C4-2B (cell line): Measurements from ENCODE around the gene ASB3.
A peak's percentile ranks its signal among the peaks of the same experiment; 100 is the strongest.

Experiments used
- H3K27ac ChIP-seq: fragments of 450-650 bp; 2 replicates; pipeline ENCODE4 v1.5.1; 2017
- CTCF ChIP-seq: fragments of 450-650 bp; conservative IDR thresholded peaks from 2 replicates; pipeline ENCODE4 v1.5.1; 2017; ENCODE audit warnings: mild to moderate bottlenecking
- ZFX ChIP-seq: fragments of 450-650 bp; IDR thresholded peaks from 2 replicates; pipeline ENCODE4 v1.6.1; 2017

Gene ASB3

GRCh38 chr2:53786352-53786704 is 425 bp downstream of the ASB3 start:
- TF ChIP-seq CTCF = no peak
- no peak for TF ChIP-seq ZFX
- H3K27ac ChIP-seq = peak overlapping the region; percentile 81

GRCh38 chr2:53785366-53785765 is 1.4 kb downstream of the ASB3 start:
- no peak overlapping the region for H3K27ac ChIP-seq
- TF ChIP-seq CTCF (no peak), ZFX (no peak)

DNA sequence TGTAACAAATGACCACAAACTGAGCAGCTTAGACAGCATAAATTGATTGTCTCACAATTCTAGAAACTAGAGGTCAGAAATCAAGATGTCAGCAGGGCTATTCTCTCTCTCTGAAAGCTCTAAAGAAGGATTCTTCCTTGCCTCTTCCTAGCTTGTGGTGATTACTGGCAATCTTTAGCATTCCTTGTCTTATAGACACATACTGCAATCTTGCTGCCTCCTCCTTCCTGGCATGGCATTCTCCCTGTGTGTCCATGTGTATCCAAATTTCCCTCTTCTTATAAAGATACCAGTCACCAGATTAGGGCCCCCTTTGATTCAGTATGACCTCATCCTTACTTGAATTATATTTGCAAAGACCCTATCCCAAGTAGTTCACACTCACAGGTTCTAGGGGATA is 2.3 kb downstream of the ASB3 start:
- TF ChIP-seq ZFX = no peak
- TF ChIP-seq CTCF = no peak
- H3K27ac ChIP-seq = no peak overlapping the region

GRCh38 chr2:53782676-53783075 is 4.1 kb downstream of the ASB3 start:
- no peak overlapping the region for H3K27ac ChIP-seq
- no peak for TF ChIP-seq ZFX
- TF ChIP-seq CTCF = no peak

GRCh38 chr2:53780056-53780455 is 6.7 kb downstream of the ASB3 start:
- no peak overlapping the region for H3K27ac ChIP-seq
- TF ChIP-seq CTCF = no peak
- no peak for TF ChIP-seq ZFX

- H3K27ac ChIP-seq = no peak overlapping the region
- no peak for TF ChIP-seq ZFX
- no peak for TF ChIP-seq CTCF
Measured at GRCh38 chr2:53778536-53779162, 8.1 kb downstream of the ASB3 start.

DNA sequence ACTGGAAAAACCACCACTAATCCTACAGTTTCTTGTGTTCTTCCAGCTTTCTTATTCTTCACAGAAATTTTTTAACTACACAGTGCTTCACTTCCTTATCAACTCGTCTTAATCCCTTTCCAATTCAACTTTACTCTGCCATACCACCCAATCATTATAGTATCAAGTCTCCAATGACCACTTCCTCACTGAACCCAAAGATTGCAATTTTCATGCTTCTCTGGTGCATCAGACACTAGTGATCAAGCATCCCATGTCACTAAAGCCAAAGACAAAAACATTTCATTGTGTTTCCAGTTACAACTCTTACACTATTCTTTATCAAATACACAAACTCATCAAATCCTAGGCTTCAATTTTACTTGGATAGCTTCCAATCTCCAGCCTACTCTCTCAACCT is 9.6 kb downstream of the ASB3 start:
- no peak for TF ChIP-seq CTCF
- TF ChIP-seq ZFX = no peak
- no peak overlapping the region for H3K27ac ChIP-seq
